ENCODE results near the gene JSRP1. TPM values are rescaled to one million over a fixed set of nuclear protein-coding genes. Genes with fewer than 3 reads are reported as not detected.

The JSRP1 gene
- polyA plus RNA-seq, 2 of the 4 experiments (the other 2 are of a cell fraction): 0.41 TPM; not detected in 1

DNA sequence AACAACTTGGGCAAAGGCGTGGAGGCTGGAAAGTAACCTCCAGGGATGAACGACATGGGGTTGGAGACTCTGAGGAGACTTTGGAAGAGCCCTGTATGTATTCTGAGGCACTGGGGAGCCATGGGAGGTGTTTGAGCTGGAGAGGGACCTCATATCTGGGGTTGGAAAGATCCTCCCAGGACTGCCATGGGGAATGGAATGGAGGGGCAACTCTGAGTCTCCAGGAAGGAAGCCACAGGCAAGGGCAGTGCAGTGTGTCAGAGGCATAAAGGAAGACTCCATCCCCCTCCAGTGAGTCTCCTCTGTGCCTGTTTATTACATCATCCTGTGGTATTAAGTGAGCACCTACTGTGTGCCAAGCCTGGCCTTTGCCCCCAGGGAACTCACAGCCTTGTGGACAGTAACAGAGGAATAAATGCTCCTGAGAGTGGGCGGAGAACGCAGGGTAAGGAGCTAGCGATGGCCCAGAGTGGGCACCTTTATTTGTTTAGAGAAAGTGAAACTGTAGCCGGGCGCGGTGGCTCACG, 18.0 kb upstream of the JSRP1 start:
- no peak for TF ChIP-seq CBX2 (IDR thresholded peaks at IDR 0.05; ENCODE audit: borderline replicate concordance, low read depth)
- peak; percentile 61 for TF ChIP-seq ZFP36 (IDR thresholded peaks at IDR 0.05; ENCODE audit: borderline replicate concordance, partially characterized antibody)
- no peak for DNase-seq (ENCODE audit: low read depth in 1 of 2, low spot score in 1 of 2)
- peak overlapping the region in 1 of 2 experiments; percentile 84; a peak in 3 of 6 replicates for H3K27ac ChIP-seq
- H3K9me3 ChIP-seq: no peaks in the 10 kb centered on the region
- ChIA-PET CTCF (interaction anchor here (0.8 to 3.2 kb wide), 18 partner anchors 9 to 339 kb away, joined by 3 to 25 read pairs (median 4); no protein-coding TSS in a partner anchor), POLR2A (no interaction called here)
- 91% methylated on average over 9 of the region's 9 CpGs for WGBS (ENCODE audit: missing lambda C conversion rate)
- H3K4me2 ChIP-seq: peak overlapping the region; percentile 92
- no peak for ATAC-seq
- peak overlapping the region; percentile 34; the same call in 1 of the 3 replicates for H3K4me3 ChIP-seq
- no peak for FAIRE-seq
- H3K4me1 ChIP-seq: peaks cover 20% of the 10 kb centered on the region

DNA sequence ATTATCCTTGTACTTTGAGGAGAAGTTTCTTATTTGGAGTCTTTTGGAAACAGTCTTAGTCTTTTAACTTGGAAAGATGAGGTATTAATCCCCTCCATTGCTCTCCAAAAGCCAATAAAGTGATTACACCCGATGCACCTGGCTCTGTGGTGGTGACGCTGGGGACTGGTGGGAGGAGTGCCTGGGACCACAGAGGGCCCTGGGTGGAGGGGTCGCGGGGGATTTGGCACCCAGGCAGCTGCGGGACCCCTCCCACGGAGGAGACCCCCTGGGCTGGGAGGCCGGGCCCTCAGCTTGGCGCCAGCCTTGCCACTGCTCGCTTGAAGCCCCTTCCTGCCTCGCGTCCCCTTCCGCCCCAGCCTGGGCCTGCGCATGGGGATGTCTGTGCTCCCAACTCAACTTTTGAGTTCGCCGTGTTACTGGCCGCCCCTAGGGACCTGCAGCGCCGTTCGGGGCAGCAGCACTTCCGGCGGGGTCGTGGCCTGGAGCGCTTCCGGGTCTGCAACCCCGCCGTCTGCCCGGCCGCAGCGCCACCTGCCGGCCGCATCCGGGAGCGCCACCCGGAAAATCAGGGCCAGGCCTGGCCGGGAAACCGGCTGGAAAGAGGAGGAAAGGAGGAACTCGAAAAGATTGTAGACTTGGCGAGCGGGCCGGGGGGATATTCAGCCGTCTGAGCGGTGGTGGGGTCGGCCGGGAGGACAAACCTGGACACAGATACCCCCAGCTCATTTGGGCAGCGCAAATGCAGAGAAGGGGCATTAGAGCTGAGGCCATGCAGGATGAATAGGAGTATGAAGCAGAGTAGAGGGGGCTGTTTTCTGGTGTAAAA, 17.4 kb upstream of the JSRP1 start:
- POLR2A ChIA-PET: interaction anchor here (0.6 kb wide), 1 partner anchor 278 kb away, joined by 3 read pairs; no protein-coding TSS in a partner anchor
- Histone ChIP-seq H3K4me1 (peaks cover 20% of the 10 kb centered on the region), H3K4me2 (peak overlapping the region; percentile 92), H3K4me3 (peak overlapping the region; percentile 34), H3K27ac (peak overlapping the region; percentile 57 to 84; a peak in 5 of 6 replicates), H3K9me3 (no peaks in the 10 kb centered on the region)
- ATAC-seq: peak; percentile 37 to 66; a peak in 5 of 6 replicates
- DNase-seq (ENCODE audit: low read depth in 1 of 2, low spot score in 1 of 2): peak; percentile 78 to 86
- CTCF ChIA-PET: interaction anchor here (0.7 to 3.2 kb wide), 19 partner anchors 10 to 340 kb away, joined by 3 to 25 read pairs (median 4); no protein-coding TSS in a partner anchor
- WGBS (ENCODE audit: missing lambda C conversion rate): 20% methylated on average over 25 of the region's 45 CpGs
- FAIRE-seq: no peak
- no peak for TF ChIP-seq HOXB5 (CRISPR knock-in tag; IDR thresholded peaks at IDR 0.05)
- TF ChIP-seq HDAC2 (IDR thresholded peaks at IDR 0.05): no peak
- TF ChIP-seq, protein P1, sequence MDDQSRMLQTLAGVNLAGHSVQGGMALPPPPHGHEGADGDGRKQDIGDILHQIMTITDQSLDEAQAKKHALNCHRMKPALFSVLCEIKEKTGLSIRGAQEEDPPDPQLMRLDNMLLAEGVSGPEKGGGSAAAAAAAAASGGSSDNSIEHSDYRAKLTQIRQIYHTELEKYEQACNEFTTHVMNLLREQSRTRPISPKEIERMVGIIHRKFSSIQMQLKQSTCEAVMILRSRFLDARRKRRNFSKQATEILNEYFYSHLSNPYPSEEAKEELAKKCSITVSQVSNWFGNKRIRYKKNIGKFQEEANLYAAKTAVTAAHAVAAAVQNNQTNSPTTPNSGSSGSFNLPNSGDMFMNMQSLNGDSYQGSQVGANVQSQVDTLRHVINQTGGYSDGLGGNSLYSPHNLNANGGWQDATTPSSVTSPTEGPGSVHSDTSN (IDR thresholded peaks at IDR 0.05): peak; percentile 37; the same call in 1 of the 2 replicates
- TF ChIP-seq SREBF2 (IDR thresholded peaks at IDR 0.05): no peak
- no peak for TF ChIP-seq CBX8 (IDR thresholded peaks at IDR 0.05)
- TF ChIP-seq MAFK (IDR thresholded peaks at IDR 0.05; ENCODE audit: partially characterized antibody): no peak
- TF ChIP-seq ZNF302 (CRISPR knock-in tag; IDR thresholded peaks at IDR 0.05): no peak
- no peak for TF ChIP-seq HOXA7 (CRISPR knock-in tag; IDR thresholded peaks at IDR 0.05)
- no peak for TF ChIP-seq BHLHE40 (IDR thresholded peaks at IDR 0.05; ENCODE audit: low read depth, low read length)
- TF ChIP-seq, protein P2, sequence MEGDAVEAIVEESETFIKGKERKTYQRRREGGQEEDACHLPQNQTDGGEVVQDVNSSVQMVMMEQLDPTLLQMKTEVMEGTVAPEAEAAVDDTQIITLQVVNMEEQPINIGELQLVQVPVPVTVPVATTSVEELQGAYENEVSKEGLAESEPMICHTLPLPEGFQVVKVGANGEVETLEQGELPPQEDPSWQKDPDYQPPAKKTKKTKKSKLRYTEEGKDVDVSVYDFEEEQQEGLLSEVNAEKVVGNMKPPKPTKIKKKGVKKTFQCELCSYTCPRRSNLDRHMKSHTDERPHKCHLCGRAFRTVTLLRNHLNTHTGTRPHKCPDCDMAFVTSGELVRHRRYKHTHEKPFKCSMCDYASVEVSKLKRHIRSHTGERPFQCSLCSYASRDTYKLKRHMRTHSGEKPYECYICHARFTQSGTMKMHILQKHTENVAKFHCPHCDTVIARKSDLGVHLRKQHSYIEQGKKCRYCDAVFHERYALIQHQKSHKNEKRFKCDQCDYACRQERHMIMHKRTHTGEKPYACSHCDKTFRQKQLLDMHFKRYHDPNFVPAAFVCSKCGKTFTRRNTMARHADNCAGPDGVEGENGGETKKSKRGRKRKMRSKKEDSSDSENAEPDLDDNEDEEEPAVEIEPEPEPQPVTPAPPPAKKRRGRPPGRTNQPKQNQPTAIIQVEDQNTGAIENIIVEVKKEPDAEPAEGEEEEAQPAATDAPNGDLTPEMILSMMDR (IDR thresholded peaks at IDR 0.05): peak; percentile 76
- TF ChIP-seq ZC3H11A (IDR thresholded peaks at IDR 0.05): no peak
- TF ChIP-seq RFX5 (IDR thresholded peaks at IDR 0.05): no peak
- TF ChIP-seq RCOR1 (IDR thresholded peaks at IDR 0.05; ENCODE audit: low read depth, low read length): no peak
- TF ChIP-seq, protein P3, sequence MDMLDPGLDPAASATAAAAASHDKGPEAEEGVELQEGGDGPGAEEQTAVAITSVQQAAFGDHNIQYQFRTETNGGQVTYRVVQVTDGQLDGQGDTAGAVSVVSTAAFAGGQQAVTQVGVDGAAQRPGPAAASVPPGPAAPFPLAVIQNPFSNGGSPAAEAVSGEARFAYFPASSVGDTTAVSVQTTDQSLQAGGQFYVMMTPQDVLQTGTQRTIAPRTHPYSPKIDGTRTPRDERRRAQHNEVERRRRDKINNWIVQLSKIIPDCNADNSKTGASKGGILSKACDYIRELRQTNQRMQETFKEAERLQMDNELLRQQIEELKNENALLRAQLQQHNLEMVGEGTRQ (IDR thresholded peaks at IDR 0.05): no peak
- no peak for TF ChIP-seq EP300 (IDR thresholded peaks at IDR 0.05)
- TF ChIP-seq NFE2L2 (conservative IDR thresholded peaks at IDR 0.05; ENCODE audit: low read length): no peak
- no peak for TF ChIP-seq MYC (IDR thresholded peaks at IDR 0.05; ENCODE audit: borderline replicate concordance, low read length)
- no peak for TF ChIP-seq JUNB (IDR thresholded peaks at IDR 0.05)
- TF ChIP-seq KDM1A (IDR thresholded peaks at IDR 0.05; ENCODE audit: low read depth): no peak
- TF ChIP-seq HEYL (CRISPR knock-in tag; IDR thresholded peaks at IDR 0.05): no peak
- no peak for TF ChIP-seq ESRRA (IDR thresholded peaks at IDR 0.05; ENCODE audit: borderline replicate concordance, low read length)
- no peak for TF ChIP-seq CEBPB (IDR thresholded peaks at IDR 0.05)
- TF ChIP-seq NPAS2 (CRISPR knock-in tag; IDR thresholded peaks at IDR 0.05; ENCODE audit: borderline replicate concordance): no peak
- TF ChIP-seq, protein P4, sequence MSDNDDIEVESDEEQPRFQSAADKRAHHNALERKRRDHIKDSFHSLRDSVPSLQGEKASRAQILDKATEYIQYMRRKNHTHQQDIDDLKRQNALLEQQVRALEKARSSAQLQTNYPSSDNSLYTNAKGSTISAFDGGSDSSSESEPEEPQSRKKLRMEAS (IDR thresholded peaks at IDR 0.05): peak; percentile 56
- no peak for TF ChIP-seq TFCP2L1 (CRISPR knock-in tag; IDR thresholded peaks at IDR 0.05)
- TF ChIP-seq RAD21 (conservative IDR thresholded peaks at IDR 0.05 in 1 of 2, IDR thresholded peaks at IDR 0.05 in 1 of 2): peak; percentile 41 to 60
- TF ChIP-seq, protein P5, sequence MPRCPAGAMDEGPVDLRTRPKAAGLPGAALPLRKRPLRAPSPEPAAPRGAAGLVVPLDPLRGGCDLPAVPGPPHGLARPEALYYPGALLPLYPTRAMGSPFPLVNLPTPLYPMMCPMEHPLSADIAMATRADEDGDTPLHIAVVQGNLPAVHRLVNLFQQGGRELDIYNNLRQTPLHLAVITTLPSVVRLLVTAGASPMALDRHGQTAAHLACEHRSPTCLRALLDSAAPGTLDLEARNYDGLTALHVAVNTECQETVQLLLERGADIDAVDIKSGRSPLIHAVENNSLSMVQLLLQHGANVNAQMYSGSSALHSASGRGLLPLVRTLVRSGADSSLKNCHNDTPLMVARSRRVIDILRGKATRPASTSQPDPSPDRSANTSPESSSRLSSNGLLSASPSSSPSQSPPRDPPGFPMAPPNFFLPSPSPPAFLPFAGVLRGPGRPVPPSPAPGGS (IDR thresholded peaks at IDR 0.05): no peak
- TF ChIP-seq JUN (IDR thresholded peaks at IDR 0.05): peak in 1 of 2 experiments; percentile 64; a peak in 2 of 5 replicates
- no peak for TF ChIP-seq FOXS1 (CRISPR knock-in tag; IDR thresholded peaks at IDR 0.05)
- no peak for TF ChIP-seq FOSB (CRISPR knock-in tag; IDR thresholded peaks at IDR 0.05)

All from A549 (cell line).